ENCODE data around the gene GCG.

DNA sequence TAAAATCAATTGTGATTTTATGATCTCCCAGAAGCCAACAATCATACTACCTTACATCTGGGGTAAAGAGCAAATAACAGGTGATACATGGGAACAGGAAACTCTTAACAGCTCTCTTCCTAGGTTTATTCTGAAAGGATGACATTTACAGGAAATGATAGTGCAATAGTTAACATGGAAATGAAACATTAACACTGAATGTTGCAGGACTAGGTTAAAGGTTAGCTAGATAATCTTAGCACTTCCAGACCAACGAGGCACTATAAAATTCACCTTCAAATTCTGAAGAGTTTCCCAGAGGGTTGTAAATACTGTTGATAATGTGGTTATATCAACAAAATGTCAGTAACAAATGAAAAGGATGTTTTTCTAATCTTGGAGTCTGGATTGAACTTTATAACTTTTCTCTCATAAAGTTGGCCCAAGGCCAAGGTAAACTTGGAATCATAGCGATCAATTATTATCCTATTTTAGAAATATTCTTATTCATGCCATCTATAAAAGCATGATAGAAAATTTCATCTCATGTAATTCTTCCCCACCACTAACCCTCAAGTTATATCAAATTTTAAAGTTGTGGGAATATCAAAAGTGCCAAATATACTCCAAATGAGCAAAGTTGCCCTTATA lies 32.9 kb upstream of the GCG start:
- TF ChIP-seq CHD2 (IDR thresholded peaks at IDR 0.05; ENCODE audit: low read length, partially characterized antibody) (no peak), JUND (IDR thresholded peaks at IDR 0.05) (no peak), SIN3A (IDR thresholded peaks at IDR 0.05; ENCODE audit: borderline replicate concordance, low read depth, low read length) (no peak), POLR2AphosphoS5 (IDR thresholded peaks at IDR 0.05; ENCODE audit: low read depth, low read length) (no peak), RAD21 (IDR thresholded peaks at IDR 0.05; ENCODE audit: low read length) (no peak), EZH2phosphoT487 (IDR thresholded peaks at IDR 0.05; ENCODE audit: borderline replicate concordance, low read depth) (no peak), RFX5 (IDR thresholded peaks at IDR 0.05; ENCODE audit: low read length) (no peak), SMC3 (IDR thresholded peaks at IDR 0.05; ENCODE audit: low read depth, low read length) (no peak)
- TF ChIP-seq, protein P1, sequence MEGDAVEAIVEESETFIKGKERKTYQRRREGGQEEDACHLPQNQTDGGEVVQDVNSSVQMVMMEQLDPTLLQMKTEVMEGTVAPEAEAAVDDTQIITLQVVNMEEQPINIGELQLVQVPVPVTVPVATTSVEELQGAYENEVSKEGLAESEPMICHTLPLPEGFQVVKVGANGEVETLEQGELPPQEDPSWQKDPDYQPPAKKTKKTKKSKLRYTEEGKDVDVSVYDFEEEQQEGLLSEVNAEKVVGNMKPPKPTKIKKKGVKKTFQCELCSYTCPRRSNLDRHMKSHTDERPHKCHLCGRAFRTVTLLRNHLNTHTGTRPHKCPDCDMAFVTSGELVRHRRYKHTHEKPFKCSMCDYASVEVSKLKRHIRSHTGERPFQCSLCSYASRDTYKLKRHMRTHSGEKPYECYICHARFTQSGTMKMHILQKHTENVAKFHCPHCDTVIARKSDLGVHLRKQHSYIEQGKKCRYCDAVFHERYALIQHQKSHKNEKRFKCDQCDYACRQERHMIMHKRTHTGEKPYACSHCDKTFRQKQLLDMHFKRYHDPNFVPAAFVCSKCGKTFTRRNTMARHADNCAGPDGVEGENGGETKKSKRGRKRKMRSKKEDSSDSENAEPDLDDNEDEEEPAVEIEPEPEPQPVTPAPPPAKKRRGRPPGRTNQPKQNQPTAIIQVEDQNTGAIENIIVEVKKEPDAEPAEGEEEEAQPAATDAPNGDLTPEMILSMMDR (IDR thresholded peaks at IDR 0.05) = no peak
- TF ChIP-seq, protein P2, sequence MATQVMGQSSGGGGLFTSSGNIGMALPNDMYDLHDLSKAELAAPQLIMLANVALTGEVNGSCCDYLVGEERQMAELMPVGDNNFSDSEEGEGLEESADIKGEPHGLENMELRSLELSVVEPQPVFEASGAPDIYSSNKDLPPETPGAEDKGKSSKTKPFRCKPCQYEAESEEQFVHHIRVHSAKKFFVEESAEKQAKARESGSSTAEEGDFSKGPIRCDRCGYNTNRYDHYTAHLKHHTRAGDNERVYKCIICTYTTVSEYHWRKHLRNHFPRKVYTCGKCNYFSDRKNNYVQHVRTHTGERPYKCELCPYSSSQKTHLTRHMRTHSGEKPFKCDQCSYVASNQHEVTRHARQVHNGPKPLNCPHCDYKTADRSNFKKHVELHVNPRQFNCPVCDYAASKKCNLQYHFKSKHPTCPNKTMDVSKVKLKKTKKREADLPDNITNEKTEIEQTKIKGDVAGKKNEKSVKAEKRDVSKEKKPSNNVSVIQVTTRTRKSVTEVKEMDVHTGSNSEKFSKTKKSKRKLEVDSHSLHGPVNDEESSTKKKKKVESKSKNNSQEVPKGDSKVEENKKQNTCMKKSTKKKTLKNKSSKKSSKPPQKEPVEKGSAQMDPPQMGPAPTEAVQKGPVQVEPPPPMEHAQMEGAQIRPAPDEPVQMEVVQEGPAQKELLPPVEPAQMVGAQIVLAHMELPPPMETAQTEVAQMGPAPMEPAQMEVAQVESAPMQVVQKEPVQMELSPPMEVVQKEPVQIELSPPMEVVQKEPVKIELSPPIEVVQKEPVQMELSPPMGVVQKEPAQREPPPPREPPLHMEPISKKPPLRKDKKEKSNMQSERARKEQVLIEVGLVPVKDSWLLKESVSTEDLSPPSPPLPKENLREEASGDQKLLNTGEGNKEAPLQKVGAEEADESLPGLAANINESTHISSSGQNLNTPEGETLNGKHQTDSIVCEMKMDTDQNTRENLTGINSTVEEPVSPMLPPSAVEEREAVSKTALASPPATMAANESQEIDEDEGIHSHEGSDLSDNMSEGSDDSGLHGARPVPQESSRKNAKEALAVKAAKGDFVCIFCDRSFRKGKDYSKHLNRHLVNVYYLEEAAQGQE (IDR thresholded peaks at IDR 0.05; ENCODE audit: low read depth, low read length) = no peak
- TF ChIP-seq, protein P3, sequence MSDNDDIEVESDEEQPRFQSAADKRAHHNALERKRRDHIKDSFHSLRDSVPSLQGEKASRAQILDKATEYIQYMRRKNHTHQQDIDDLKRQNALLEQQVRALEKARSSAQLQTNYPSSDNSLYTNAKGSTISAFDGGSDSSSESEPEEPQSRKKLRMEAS (IDR thresholded peaks at IDR 0.05; ENCODE audit: low read depth) = no peak
